Measurements from ENCODE around the gene TUBB4A. TPM values are rescaled to one million over a fixed set of nuclear protein-coding genes. Genes with fewer than 3 reads are reported as not detected.

TUBB4A gene
- polyA plus RNA-seq, 2 of the 4 experiments (the other 2 are of a cell fraction), result 2.2 to 15.4 TPM

- no peaks in the 10 kb centered on the region for H3K4me1 ChIP-seq
- H3K9me3 ChIP-seq, result no peaks in the 10 kb centered on the region; the same call in 2 of the 3 replicates
- TF ChIP-seq MAZ (IDR thresholded peaks at IDR 0.05; ENCODE audit: borderline replicate concordance, low read depth, low read length), result no peak
- TF ChIP-seq MAFK (IDR thresholded peaks at IDR 0.05; ENCODE audit: partially characterized antibody), result no peak
- no peak for TF ChIP-seq BHLHE40 (IDR thresholded peaks at IDR 0.05; ENCODE audit: low read depth, low read length)
- ChIA-PET CTCF (no interaction called here), POLR2A (no interaction called here)
- no peak overlapping the region for H3K27ac ChIP-seq
- DNase-seq (ENCODE audit: low read depth in 1 of 2, low spot score in 1 of 2), result no peak
- H3K4me3 ChIP-seq, result no peak overlapping the region
- ATAC-seq, result no peak
- FAIRE-seq, result no peak
- WGBS (ENCODE audit: missing lambda C conversion rate), result 97% methylated on average over 7 of the region's 7 CpGs
- H3K4me2 ChIP-seq, result no peak overlapping the region
These were observed 50.4 kb downstream of the TUBB4A start for GRCh38 chr19:6451583-6452222.

- H3K4me3 ChIP-seq, result no peak overlapping the region
- H3K4me2 ChIP-seq, result no peak overlapping the region
- no peaks in the 10 kb centered on the region for H3K4me1 ChIP-seq
- H3K9me3 ChIP-seq, result no peaks in the 10 kb centered on the region; the same call in 2 of the 3 replicates
- CTCF ChIA-PET, result interaction anchor here (0.9 kb wide), 1 partner anchor 14 kb away, joined by 3 read pairs; no protein-coding TSS in a partner anchor
- DNase-seq (ENCODE audit: low read depth in 1 of 2, low spot score in 1 of 2) (no peak), ATAC-seq (no peak), FAIRE-seq (no peak)
- TF ChIP-seq HMGXB4 (CRISPR knock-in tag; IDR thresholded peaks at IDR 0.05; ENCODE audit: borderline replicate concordance), result no peak
- no peak for TF ChIP-seq CBX2 (IDR thresholded peaks at IDR 0.05; ENCODE audit: borderline replicate concordance, low read depth)
- no peak for TF ChIP-seq HOXB13 (CRISPR knock-in tag; IDR thresholded peaks at IDR 0.05; ENCODE audit: low read depth)
- TF ChIP-seq ZSCAN20 (CRISPR knock-in tag; IDR thresholded peaks at IDR 0.05), result no peak
- no peak for TF ChIP-seq POLR2AphosphoS2 (conservative IDR thresholded peaks at IDR 0.05; ENCODE audit: low read length)
- TF ChIP-seq KDM5A (IDR thresholded peaks at IDR 0.05), result no peak
- TF ChIP-seq SREBF2 (IDR thresholded peaks at IDR 0.05), result no peak
- no peak for TF ChIP-seq RAD21 (conservative IDR thresholded peaks at IDR 0.05 in 1 of 2, IDR thresholded peaks at IDR 0.05 in 1 of 2)
- no peak for TF ChIP-seq RCOR1 (IDR thresholded peaks at IDR 0.05; ENCODE audit: low read depth, low read length)
- POLR2A ChIA-PET, result no interaction called here
- no peak overlapping the region for H3K27ac ChIP-seq
- 88% methylated on average over 5 of the region's 5 CpGs for WGBS (ENCODE audit: missing lambda C conversion rate)
These were observed 51.9 kb downstream of the TUBB4A start for GRCh38 chr19:6450166-6450565.

- Histone ChIP-seq H3K4me2 (no peak overlapping the region), H3K9me3 (no peaks in the 10 kb centered on the region), H3K4me3 (no peak overlapping the region), H3K4me1 (no peaks in the 10 kb centered on the region), H3K27ac (no peak overlapping the region)
- DNase-seq (ENCODE audit: low read depth in 1 of 2, low spot score in 1 of 2) (no peak), ATAC-seq (no peak), FAIRE-seq (no peak)
- POLR2A ChIA-PET, result no interaction called here
- WGBS (ENCODE audit: missing lambda C conversion rate), result 91% methylated on average over 3 of the region's 3 CpGs
- TF ChIP-seq ZC3H11A (IDR thresholded peaks at IDR 0.05), result no peak
- TF ChIP-seq RARB (CRISPR knock-in tag; IDR thresholded peaks at IDR 0.05), result no peak
- no peak for TF ChIP-seq JUN (IDR thresholded peaks at IDR 0.05)
- TF ChIP-seq NR3C1 (IDR thresholded peaks at IDR 0.05), result no peak
- TF ChIP-seq SREBF2 (IDR thresholded peaks at IDR 0.05), result no peak
- no peak for TF ChIP-seq BHLHE40 (IDR thresholded peaks at IDR 0.05; ENCODE audit: low read depth, low read length)
- no peak for TF ChIP-seq CBX8 (IDR thresholded peaks at IDR 0.05)
- TF ChIP-seq MAZ (IDR thresholded peaks at IDR 0.05; ENCODE audit: borderline replicate concordance, low read depth, low read length), result no peak
- CTCF ChIA-PET, result no interaction called here
These were observed 54.1 kb downstream of the TUBB4A start for GRCh38 chr19:6448045-6448444.

- H3K4me1 ChIP-seq, result no peaks in the 10 kb centered on the region
- H3K27ac ChIP-seq, result no peak overlapping the region
- H3K9me3 ChIP-seq, result no peaks in the 10 kb centered on the region
- H3K4me2 ChIP-seq, result no peak overlapping the region
- ATAC-seq (no peak), FAIRE-seq (no peak), DNase-seq (ENCODE audit: low read depth in 1 of 2, low spot score in 1 of 2) (no peak)
- CTCF ChIA-PET, result interaction anchor here (0.9 kb wide), 1 partner anchor 10 kb away, joined by 3 read pairs; no protein-coding TSS in a partner anchor
- no peak overlapping the region for H3K4me3 ChIP-seq
- 85% methylated on average over 2 of the region's 3 CpGs for WGBS (ENCODE audit: missing lambda C conversion rate)
- POLR2A ChIA-PET, result no interaction called here
- TF ChIP-seq SMC3 (IDR thresholded peaks at IDR 0.05), result no peak
- TF ChIP-seq MAFK (IDR thresholded peaks at IDR 0.05; ENCODE audit: partially characterized antibody), result no peak
- TF ChIP-seq CHD2 (IDR thresholded peaks at IDR 0.05; ENCODE audit: low read length, partially characterized antibody), result no peak
- no peak for TF ChIP-seq BHLHE40 (IDR thresholded peaks at IDR 0.05; ENCODE audit: low read depth, low read length)
- no peak for TF ChIP-seq ATOH8 (CRISPR knock-in tag; IDR thresholded peaks at IDR 0.05; ENCODE audit: low read depth)
- no peak for TF ChIP-seq FOXS1 (CRISPR knock-in tag; IDR thresholded peaks at IDR 0.05)
- TF ChIP-seq EHF (CRISPR knock-in tag; IDR thresholded peaks at IDR 0.05), result no peak
- TF ChIP-seq HMGXB4 (CRISPR knock-in tag; IDR thresholded peaks at IDR 0.05; ENCODE audit: borderline replicate concordance), result no peak
- TF ChIP-seq JUNB (IDR thresholded peaks at IDR 0.05), result no peak
- TF ChIP-seq BCL3 (IDR thresholded peaks at IDR 0.05), result no peak
- TF ChIP-seq HOXA7 (CRISPR knock-in tag; IDR thresholded peaks at IDR 0.05), result no peak
These were observed 55.7 kb downstream of the TUBB4A start for GRCh38 chr19:6446452-6446851.

Data from A549 (cell line).